Activated CD4-positive, alpha-beta T cell treated with anti-CD3 and anti-CD28 coated beads, Interleukin-2, amount 50 U/mL, for 48 hours (primary cell): ENCODE results near the gene CCND2.

Experiments used
- DNase-seq, 2 experiments: peaks; one replicate each; pipeline ENCODE4 v3.0.0-alpha.2; 2020

CCND2 gene

DNA sequence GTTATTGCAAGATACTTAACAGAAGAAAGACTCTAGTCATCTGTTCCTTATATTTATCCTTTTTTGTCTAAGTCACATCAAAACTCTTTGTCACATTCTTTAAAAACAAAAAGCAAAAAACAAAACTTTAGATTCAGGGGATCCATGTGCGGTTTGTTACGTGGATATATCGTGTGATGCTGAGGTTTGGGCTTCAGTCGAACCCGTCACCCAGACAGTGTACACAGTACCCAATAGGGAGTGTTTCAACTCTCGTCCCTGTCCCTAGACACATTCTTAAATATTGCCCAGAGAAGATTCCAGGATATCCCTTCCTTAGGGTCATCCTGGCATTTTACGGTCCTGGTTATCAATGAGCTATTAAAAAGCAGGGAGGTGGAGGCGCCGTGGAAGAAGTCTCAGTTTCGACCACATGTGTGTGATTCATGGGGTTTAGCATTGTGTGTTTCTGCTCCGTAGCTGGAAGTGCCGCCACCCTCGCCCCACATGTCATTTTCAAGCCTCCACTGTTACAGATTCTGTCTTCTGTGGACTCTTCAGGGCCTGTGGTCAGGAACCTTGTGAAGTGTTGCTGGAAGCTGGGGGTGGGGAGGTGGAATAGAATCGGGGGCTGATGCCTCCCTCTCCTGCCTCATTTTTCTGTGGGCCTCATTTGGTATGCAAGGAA, 19.9 kb downstream of the CCND2 start:
- peak; percentile 60 to 70 for DNase-seq

DNA sequence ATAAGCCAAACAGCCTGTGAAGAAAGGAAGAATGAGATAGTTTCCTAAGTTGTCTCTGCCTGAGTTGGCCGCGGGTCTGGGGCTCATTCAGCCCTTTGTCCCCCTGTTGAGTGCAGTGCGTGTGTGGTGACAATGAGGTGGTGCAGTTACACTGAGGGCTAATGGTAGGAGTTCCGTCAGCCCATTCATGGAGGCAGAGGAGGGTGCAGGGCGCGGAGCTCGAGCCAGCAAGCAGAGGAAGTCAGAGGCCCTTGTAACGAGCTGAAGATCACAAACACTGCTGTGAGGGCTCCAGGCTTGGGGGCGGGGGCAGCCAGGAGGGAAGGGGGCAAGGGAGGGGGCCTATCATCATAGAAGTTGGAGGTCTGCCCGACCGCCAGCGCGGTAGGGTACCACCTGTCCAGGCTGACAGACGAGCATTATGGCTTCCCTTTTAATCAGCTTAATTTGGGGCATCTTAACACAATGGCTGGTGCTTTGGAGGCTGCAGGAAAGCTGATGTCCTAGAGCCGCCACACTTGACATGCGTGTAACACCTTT, 20.5 kb downstream of the CCND2 start:
- DNase-seq = no peak

DNA sequence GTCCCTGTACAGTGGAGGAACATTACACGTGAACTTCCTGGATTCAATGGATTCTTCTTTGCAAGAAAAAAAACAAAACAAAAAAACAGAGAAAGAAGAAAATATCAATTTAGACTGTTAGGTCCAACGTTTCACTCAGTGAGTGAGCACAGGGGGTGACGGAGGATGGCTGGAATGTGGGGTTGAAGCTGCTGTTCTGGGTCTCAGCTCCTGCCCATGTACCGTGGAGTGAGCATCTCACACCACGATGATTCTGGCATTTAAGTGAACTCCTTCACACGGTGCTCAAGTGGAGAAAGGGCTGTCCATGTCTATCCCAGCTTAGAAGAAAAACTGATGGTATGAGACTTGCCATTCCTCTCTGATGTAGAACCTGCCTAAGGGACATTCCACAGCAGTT, 23.2 kb downstream of the CCND2 start:
- DNase-seq = no peak

DNA sequence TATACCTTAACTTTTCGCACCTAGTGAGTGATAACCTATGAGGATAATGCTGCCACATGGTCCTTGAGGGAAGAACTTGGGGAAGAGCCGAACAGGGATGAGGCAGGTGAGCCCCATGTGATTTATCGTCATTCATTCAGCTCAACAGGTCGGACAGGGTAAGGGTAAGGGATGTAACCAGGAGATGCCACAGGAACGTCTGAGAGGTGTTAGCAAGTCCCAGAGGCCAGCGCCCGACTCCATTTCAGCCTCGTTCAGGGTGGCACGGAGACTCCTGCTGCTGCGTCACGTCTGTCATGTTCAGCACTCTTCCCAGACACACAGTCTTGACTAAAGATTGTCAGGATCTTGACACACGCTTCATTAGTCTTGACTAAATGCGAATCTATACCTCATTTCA, 24.1 kb downstream of the CCND2 start:
- DNase-seq = no peak

DNA sequence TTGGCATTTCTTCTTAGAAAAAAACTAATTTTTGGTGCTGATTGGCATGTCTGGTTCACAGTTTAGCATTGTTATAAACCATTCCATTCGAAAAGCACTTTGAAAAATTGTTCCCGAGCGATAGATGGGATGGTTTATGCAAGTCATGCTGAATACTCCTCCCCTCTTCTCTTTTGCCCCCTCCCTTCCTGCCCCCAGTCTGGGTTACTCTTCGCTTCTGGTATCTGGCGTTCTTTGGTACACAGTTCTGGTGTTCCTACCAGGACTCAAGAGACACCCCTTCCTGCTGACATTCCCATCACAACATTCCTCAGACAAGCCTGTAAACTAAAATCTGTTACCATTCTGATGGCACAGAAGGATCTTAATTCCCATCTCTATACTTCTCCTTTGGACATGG, 27.3 kb downstream of the CCND2 start:
- DNase-seq = no peak

DNA sequence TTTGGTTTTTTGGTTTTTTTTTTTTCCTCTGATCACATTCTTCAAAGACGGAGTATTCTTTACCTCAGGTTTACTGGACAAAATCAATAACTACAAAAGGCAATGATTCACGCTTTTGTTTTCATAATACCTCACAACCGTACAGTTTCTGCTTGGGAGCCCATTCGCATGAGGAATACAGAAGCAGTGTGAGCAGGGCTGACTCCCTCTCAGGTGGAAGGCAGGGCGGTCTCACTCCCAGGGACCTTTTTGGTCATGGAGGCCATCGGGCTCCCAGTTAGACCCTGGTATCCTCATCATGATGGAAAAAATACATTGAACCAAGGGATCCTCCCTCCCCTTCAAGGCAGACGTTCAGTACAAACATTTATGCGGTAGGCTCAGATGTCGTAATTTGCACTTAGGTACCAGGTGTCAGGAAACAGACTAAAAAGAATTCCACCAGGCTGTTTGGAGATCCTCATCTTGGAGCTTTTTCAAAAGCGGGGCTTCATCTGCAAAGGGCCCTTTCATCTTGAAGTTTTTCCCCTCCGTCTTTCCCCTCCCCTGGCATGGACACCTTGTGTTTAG, 28.5 kb downstream of the CCND2 start:
- no peak for DNase-seq

DNA sequence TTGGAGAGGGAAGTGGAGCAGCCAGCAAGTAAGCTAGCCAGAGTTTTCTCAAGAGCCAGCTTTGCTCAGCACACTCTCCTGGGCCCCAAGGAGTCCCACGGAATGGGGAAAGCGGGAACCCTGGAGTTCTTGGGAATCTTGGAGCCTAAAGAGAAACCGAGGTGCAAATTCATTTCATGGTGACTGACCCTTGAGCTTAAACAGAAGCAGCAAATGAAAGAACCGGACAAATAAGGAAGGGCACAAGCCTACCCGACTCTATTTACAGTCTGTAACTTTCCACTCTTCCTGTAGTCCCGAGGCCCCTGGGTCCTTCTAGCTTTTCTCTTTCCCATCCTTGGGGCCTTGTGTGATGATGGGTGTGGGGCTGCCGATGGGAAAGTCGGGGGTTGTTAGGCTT, 29.3 kb downstream of the CCND2 start:
- DNase-seq = no peak

DNA sequence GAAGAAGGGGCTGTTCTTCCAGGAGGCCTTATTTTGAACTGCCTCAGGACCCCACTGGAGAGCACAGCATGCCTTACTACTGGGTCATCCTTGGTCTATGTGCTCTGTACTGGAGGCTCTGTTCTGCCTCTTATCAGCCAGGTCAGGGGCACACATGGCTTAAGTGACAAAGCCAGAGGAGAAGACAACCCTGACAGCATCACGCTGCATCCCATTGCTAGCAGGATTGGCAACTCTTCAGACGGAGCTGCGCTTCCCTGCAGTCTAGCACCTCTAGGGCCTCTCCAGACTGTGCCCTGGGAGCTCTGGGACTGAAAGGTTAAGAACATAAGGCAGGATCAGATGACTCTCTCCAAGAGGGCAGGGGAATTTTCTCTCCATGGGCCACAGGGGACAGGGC, 30.2 kb downstream of the CCND2 start:
- DNase-seq = no peak

DNA sequence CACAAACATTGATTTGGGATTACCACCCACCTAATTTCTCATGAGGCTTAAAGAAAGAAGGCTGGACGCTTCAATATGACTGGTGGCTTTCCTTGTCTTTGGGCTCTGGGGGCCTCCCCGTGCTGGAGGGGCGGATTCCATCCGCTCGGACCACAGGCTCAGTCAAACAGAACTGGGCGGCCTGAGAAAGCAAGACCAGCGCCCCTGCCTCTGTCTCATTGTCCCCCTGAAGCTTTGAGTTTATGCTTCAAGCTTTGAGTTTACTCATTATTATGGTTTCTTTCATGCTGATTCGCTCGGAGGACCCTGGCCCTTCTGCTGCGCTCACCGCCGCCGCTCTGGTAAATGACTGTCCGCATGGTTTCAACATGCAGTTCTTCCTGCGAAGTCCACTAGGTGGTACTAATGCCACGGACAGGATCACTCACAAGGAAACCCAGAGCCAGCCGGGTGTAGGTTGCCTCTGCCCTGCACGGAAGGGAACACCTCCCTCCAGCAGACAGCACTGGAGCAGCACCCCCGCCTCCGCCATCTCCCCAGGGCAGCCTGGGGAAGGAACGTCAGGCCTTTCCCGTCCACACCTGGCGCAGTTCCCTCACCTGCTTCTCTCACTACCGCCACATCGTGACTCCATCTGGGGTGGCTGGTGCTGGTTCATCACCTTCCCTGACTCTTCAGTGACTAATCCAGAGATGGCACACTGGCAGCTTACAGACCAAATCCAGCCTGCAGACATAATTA, 34.2 kb downstream of the CCND2 start:
- DNase-seq = no peak

DNA sequence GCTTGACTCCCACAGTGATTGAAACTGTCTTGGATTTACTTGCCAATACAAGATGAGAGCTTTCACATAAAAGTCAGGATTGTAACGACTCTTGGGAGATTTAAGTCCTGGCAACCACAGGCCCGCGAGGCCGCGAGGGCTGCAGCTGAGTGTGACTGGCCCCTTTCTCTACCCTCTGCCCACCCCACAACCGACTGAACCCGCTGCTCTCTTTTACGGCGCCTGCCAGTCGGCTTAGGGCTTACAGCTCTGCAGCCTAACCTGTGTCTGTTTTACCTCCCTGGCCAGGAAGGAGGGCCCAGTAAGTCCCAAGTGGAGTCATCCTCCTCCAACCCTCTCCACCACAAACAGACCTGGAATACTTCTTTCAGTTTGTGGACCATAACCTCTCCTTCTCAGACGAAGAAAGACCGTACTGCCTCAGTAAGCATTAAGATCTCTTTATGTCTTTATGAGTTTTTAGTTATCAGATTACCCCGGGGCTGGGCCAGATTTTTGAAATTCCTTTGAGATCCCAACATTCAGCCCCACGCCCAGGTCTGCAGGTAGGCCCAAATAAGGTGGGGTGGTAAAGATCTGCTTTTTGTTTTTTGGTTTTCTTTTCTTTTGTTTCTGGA, 34.9 kb downstream of the CCND2 start:
- no peak for DNase-seq

DNA sequence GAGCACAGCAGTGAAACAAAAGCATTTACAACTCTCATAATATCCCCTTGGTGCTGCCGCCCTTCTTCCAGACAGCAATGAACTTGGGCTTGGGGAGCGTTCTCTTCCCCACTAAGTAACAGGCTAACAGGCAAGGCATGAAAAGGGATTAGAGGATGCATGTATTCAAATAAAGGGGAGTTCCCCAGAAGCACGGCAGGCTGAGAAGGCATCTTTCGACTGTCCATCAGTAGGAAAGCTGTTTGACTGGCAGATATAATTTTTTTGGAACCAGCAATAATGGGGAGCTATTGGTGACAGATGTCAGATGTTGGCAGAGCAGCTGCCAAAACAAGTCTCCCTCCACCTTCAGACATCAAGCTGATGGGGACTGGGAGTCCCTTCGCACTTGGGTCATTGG, 38.2 kb downstream of the CCND2 start:
- DNase-seq = no peak

DNA sequence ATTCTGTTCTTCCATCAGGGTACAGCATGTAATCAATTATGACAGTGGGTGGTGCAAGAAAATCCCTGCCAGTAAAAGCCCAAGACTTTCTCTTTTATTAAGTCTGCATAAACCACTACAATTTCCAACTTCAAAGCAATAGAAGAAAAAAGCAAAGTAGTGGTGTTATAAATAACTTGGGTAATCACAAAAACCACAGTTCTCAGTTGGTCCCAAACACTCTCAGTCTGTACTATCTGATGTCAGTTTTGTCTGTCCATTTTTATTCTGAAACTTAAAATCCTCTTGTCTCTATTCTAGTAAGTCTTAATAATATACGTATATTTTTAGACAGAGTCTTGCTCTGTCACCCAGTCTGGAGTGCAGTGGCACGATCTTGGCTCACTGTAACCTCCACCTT, 38.7 kb downstream of the CCND2 start:
- DNase-seq = no peak

DNA sequence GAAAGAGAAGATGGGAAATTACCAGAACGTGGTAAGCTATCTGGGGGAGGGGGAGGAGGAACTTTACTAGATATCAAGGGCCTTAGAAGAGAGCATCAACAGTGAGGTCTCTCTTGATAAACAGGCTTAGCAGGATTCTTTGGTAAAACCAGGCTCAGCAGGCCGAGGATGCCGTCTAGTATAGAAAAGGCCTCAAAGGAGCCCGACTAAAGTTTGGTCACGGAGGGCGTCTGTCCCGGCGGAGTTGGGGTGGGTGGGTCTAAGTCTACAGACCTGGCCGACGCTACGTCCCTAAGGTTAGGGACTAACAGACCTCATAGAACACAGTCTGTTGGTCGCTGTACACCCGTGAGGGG, 46.9 kb downstream of the CCND2 start:
- DNase-seq = no peak

DNA sequence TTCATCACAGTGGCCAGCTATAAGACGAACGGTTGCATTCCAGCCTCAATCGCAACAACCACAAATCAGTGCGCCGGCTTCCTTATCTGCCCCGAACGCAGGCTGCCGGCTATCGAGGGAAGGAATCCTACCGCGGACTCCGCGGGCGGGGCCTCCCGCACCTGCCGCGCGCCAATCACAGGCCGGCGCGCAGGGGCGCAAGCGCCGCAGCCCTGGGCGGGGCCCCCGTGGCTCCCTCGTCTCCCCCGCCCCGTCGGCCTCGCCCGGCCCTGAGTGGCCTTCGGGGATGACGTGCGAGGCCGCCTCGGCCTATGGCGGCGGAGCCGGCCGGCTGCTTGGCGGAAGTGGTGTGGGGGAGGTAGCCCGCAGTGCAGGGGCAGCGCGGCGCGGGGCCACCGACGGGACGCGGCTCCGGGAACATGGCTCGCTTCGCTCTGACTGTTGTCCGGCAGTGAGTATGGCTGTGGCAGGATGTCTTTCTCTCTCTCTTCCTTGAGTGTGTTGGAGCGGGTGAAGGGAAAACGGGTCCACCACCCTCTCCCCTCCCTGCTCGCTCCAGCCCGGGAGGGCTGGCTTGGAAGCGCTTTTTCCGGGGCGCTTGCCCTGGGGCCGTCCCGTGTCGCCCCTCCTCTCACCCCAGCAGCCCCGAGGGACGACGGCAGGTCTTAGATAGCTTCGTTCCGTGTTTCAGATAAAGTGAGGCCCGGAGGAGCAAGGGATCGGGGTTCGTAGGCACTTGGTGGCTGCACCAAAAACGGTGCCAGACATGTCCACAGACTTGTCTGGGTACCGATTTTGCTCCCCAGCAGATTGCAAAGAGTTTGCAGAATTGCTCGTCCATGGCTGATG, 47.5 kb downstream of the CCND2 start, which contains the start of gene TIGAR:
TSS of gene TIGAR (plus strand) at position 361 of the 849 bp plus-strand sequence. CDS start at position 420, 59 bp downstream.
- DNase-seq = peak; percentile 87 to 90

DNA sequence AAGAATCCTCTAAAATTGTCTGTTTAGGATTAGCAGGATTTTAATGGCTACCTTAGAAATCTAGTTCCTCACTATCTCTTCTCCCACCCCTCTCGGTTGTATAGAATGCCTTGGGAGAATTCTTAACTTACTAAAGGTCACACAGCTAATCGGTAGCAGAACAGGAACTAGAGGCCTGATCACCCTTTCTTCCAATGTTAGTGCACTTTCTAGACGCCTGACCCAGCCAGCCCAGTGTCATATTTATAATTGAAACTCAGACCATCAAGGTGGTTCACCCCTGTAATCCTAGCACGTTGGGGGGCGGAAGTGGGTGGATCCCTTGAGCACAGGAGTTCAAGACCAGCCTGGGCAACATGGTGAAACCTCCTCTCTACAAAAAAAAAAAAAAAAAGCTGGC, 49.2 kb downstream of the CCND2 start:
- no peak for DNase-seq
